Panc1 (cell line): ENCODE measurements around the gene PPP2R1B. TPM values are rescaled to one million over a fixed set of nuclear protein-coding genes. Genes with fewer than 3 reads are reported as not detected.

Experiments
- ATAC-seq: fragments of 200-7000 bp; cut with Tn5 transposase; 2 replicates; pipeline ENCODE4 v1.9.1; 2020; ENCODE audit warnings: mild to moderate bottlenecking, moderate library complexity
- BruUV-seq: library from RNA; stranded (reverse); fragments of 400-500 nt; replicated peaks from 2 replicates; lab custom pipeline; 2021; lab: Mats Ljungman, UMichigan
- CTCF ChIA-PET: fragments of 300-600 bp; sonication (Branson Sonifier 250); formaldehyde crosslinking; loops from one replicate; lab custom pipeline; 2022; ENCODE audit warnings: antibody characterized with exemption; lab: Charles Lee
- POLR2A ChIA-PET: fragments of 300-600 bp; sonication (Branson Sonifier 250); formaldehyde crosslinking; loops from one replicate; lab custom pipeline; 2022; ENCODE audit warnings: antibody characterized with exemption; lab: Charles Lee
- DNase-seq: peaks from one replicate; pipeline ENCODE4 v3.0.0-alpha.2; 2010; ENCODE audit warnings: low read depth, low spot score
- H3K27ac ChIP-seq: 2 replicates; pipeline ENCODE4 v1.5.1; 2011; ENCODE audit warnings: mild to moderate bottlenecking, low read length, inconsistent platforms
- H3K27me3 ChIP-seq: fragments of 200-500 bp; sonication (Bioruptor generic); 2 replicates; pipeline ENCODE4 v1.6.0; 2014; ENCODE audit warnings: low read length, inconsistent platforms; ENCODE audit not compliant: control insufficient read depth, insufficient read depth
- H3K36me3 ChIP-seq: fragments of 200-500 bp; sonication (Bioruptor generic); 2 replicates; pipeline ENCODE4 v1.5.1; 2014; ENCODE audit warnings: inconsistent platforms, mild to moderate bottlenecking, low read length, moderate library complexity; ENCODE audit not compliant: control insufficient read depth, insufficient read depth
- H3K4me1 ChIP-seq: 2 replicates; pipeline ENCODE4 v1.5.1; 2011; ENCODE audit warnings: inconsistent platforms, mild to moderate bottlenecking, low read length, moderate library complexity; ENCODE audit not compliant: control insufficient read depth, insufficient read depth
- H3K4me3 ChIP-seq, 2 experiments: 2 replicates each; pipeline ENCODE4 v1.5.1; 2011 to 2012; ENCODE audit warnings: low read depth in 2 of 2, low read length in 2 of 2, mild to moderate bottlenecking in 2 of 2, inconsistent platforms in 1 of 2, moderate library complexity in 1 of 2
- H3K9me3 ChIP-seq: fragments of 200-500 bp; sonication (Bioruptor generic); 2 replicates; pipeline ENCODE4 v1.5.1; 2014; ENCODE audit warnings: low read depth, mild to moderate bottlenecking, inconsistent platforms, low read length, moderate library complexity; ENCODE audit not compliant: control insufficient read depth, insufficient read depth
- POLR2AphosphoS5 ChIP-seq: IDR thresholded peaks from 2 replicates; pipeline ENCODE4 v1.6.1; 2012; ENCODE audit warnings: mild to moderate bottlenecking, low read depth, low read length, moderate library complexity
- SIN3A ChIP-seq: IDR thresholded peaks from 2 replicates; pipeline ENCODE4 v1.6.1; 2012; ENCODE audit warnings: low read depth, mild to moderate bottlenecking, low read length, moderate library complexity, borderline replicate concordance; ENCODE audit not compliant: insufficient read depth
- TCF7L2 ChIP-seq: IDR thresholded peaks from 2 replicates; pipeline ENCODE4 v1.6.1; 2011; ENCODE audit warnings: mild to moderate bottlenecking, low read depth, low read length, inconsistent platforms
- in situ Hi-C: cut with HindIII; loops from 2 replicates; pipeline ENCODE4 v1.10.0; 2016; ENCODE audit warnings: low sequenced_read_pairs, low pct_unique_long_range_greater_than_20kb
- intact Hi-C: fragments of 100-400 bp; cut with micrococcal nuclease; formaldehyde crosslinking; loops from one replicate; pipeline ENCODE4 v1.10.0; 2022; ENCODE audit not compliant: unreplicated experiment
- total RNA-seq: library from RNA; stranded (reverse); gene quantifications from one replicate; pipeline ENCODE4 v1.2.1, GENCODE V29; 2021; ENCODE audit not compliant: unreplicated experiment
- TF ChIP-seq, protein P1 (sequence below): fragments of 450-650 bp; IDR thresholded peaks from 2 replicates; pipeline ENCODE4 v1.5.1; 2017; ENCODE audit warnings: mild to moderate bottlenecking
- TF ChIP-seq, protein P2 (sequence below), 2 experiments: IDR thresholded peaks; 2 replicates each; pipeline ENCODE4 v1.6.1; 2011 to 2012; ENCODE audit warnings: low read depth in 2 of 2, control low read depth in 1 of 2, low read length in 1 of 2, mild to moderate bottlenecking in 1 of 2, moderate library complexity in 1 of 2; ENCODE audit not compliant: insufficient read depth in 1 of 2

PPP2R1B gene
- total RNA-seq, 1 experiment from 2014 or later: 57.7 TPM

DNA sequence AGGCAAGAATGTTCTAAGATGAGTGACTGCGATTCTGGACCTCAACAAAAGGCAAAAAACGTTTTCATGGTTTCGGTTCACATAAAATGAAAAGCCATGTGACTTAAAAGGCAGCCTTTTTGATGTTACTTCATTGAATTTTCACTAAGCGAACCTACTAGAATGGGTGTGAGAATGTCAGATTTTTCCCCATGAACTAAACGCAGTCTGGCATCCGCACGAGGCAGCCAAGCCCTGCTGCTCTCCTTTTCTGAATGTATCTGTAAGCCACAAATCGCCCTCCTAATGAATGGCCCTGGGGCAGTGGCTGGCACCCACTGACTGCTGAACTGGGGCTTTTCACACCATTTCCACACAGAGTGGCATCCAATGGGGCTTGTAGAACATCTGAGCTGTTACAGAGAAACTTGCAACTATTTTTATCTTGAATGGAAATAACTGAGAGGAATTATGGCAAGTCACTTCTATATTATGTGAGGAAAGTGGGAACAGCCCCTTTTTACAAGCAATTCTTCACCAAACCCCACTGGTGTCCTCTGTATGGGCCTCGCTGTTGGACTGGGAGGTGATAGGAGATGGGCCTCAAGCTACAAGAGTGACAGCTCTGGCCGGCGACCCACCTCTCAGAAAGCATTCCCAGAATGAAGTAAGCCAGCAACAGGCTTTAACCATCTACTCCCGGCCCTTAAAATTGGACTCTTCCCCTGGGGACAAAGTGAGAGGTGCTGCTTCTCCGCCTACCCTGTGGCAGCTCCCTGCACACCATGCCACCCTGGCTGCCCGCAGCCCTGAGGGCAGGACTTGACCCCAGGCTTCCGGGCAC is 29.4 kb downstream of the PPP2R1B start:
- peaks cover 9% of the 10 kb centered on the region; the same call in 1 of the 2 replicates for H3K4me1 ChIP-seq
- H3K27ac ChIP-seq: no peak overlapping the region
- intact Hi-C loops: no loop called here
- H3K27me3 ChIP-seq: no peaks in the 10 kb centered on the region
- CTCF ChIA-PET: no interaction called here
- H3K9me3 ChIP-seq: no peaks in the 10 kb centered on the region
- TF ChIP-seq, protein P1, sequence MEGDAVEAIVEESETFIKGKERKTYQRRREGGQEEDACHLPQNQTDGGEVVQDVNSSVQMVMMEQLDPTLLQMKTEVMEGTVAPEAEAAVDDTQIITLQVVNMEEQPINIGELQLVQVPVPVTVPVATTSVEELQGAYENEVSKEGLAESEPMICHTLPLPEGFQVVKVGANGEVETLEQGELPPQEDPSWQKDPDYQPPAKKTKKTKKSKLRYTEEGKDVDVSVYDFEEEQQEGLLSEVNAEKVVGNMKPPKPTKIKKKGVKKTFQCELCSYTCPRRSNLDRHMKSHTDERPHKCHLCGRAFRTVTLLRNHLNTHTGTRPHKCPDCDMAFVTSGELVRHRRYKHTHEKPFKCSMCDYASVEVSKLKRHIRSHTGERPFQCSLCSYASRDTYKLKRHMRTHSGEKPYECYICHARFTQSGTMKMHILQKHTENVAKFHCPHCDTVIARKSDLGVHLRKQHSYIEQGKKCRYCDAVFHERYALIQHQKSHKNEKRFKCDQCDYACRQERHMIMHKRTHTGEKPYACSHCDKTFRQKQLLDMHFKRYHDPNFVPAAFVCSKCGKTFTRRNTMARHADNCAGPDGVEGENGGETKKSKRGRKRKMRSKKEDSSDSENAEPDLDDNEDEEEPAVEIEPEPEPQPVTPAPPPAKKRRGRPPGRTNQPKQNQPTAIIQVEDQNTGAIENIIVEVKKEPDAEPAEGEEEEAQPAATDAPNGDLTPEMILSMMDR: no peak
- no peak for TF ChIP-seq POLR2AphosphoS5
- TF ChIP-seq, protein P2, sequence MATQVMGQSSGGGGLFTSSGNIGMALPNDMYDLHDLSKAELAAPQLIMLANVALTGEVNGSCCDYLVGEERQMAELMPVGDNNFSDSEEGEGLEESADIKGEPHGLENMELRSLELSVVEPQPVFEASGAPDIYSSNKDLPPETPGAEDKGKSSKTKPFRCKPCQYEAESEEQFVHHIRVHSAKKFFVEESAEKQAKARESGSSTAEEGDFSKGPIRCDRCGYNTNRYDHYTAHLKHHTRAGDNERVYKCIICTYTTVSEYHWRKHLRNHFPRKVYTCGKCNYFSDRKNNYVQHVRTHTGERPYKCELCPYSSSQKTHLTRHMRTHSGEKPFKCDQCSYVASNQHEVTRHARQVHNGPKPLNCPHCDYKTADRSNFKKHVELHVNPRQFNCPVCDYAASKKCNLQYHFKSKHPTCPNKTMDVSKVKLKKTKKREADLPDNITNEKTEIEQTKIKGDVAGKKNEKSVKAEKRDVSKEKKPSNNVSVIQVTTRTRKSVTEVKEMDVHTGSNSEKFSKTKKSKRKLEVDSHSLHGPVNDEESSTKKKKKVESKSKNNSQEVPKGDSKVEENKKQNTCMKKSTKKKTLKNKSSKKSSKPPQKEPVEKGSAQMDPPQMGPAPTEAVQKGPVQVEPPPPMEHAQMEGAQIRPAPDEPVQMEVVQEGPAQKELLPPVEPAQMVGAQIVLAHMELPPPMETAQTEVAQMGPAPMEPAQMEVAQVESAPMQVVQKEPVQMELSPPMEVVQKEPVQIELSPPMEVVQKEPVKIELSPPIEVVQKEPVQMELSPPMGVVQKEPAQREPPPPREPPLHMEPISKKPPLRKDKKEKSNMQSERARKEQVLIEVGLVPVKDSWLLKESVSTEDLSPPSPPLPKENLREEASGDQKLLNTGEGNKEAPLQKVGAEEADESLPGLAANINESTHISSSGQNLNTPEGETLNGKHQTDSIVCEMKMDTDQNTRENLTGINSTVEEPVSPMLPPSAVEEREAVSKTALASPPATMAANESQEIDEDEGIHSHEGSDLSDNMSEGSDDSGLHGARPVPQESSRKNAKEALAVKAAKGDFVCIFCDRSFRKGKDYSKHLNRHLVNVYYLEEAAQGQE (IDR thresholded peaks at IDR 0.05; ENCODE audit: insufficient read depth in 1 of 2, low read depth in 2 of 2, low read length in 1 of 2): no peak
- no peak for TF ChIP-seq TCF7L2
- TF ChIP-seq SIN3A: no peak
- DNase-seq (no peak), ATAC-seq (no peak)
- in situ Hi-C loops: no loop called here
- H3K4me3 ChIP-seq: no peak overlapping the region
- no TSS peak for BruUV-seq
- H3K36me3 ChIP-seq: peaks cover 13% of the 10 kb centered on the region
- POLR2A ChIA-PET: no interaction called here

DNA sequence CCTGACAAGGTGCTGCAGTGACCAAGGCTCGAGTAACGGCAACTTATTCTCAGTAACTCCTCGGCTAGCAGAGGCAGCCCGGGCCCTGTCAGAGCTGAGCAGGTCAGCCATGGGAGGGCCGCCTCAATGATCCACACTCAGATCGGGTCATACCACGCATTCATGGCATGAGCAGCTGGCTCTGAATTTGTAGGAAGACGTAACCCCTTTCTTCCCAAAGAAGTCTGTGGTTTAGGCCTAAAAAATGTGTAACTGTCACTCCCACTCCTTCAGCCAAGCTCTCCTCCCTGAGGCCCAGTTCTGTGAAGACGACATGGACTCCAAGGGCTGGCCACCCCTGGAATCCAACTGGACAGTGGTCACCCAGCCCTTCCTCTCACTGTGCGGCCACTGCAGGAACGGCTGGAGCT is 30.0 kb downstream of the PPP2R1B start:
- in situ Hi-C loops (no loop called here), intact Hi-C loops (no loop called here)
- no peaks in the 10 kb centered on the region for H3K27me3 ChIP-seq
- H3K27ac ChIP-seq: 0 out of 2 replicates have a peak overlapping the region, but pooled peaks have one; percentile 1
- peaks cover 7% of the 10 kb centered on the region for H3K36me3 ChIP-seq
- DNase-seq: no peak
- CTCF ChIA-PET: no interaction called here
- peaks cover 9% of the 10 kb centered on the region; the same call in 1 of the 2 replicates for H3K4me1 ChIP-seq
- BruUV-seq: no TSS peak
- POLR2A ChIA-PET: no interaction called here
- peak; percentile 1; the same call in 1 of the 2 replicates for ATAC-seq
- no peak overlapping the region for H3K4me3 ChIP-seq
- no peaks in the 10 kb centered on the region for H3K9me3 ChIP-seq
- TF ChIP-seq TCF7L2 (no peak), POLR2AphosphoS5 (no peak), SIN3A (no peak)
- TF ChIP-seq, protein P1: no peak
- TF ChIP-seq, protein P2 (IDR thresholded peaks at IDR 0.05; ENCODE audit: insufficient read depth in 1 of 2, low read depth in 2 of 2, low read length in 1 of 2): no peak
